ENCODE measurements around the gene XPO4.
"Not testable (repeated sequence)": the region's sequence is repeated elsewhere in the genome, so short reads cannot be mapped to it uniquely, and the experiment has no call there.

The XPO4 gene

DNA sequence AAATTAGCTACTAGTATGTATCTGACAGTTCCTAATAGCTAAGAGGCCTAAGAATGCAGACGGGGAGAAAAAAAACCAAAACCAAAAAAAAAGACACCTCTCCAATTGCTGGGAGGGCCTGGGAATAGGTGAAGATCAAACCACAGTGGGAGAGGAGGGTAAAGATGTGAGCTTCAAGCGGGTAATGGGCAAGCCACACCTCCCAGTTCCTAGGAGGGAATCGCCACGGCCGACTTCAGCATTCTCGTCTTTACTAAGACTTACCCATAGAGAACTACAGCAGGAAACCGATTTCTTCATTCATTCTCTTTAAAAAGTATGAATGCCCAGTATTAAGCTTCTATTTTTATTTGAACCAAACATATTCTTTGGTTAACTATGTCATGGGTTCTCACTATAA lies 123.1 kb downstream of the XPO4 start:
- DNase-seq, result no peak

GRCh38 chr13:20778311-20778710 lies 124.2 kb downstream of the XPO4 start:
- no peak for DNase-seq

GRCh38 chr13:20776751-20777150 lies 125.8 kb downstream of the XPO4 start:
- DNase-seq, result no peak

DNA sequence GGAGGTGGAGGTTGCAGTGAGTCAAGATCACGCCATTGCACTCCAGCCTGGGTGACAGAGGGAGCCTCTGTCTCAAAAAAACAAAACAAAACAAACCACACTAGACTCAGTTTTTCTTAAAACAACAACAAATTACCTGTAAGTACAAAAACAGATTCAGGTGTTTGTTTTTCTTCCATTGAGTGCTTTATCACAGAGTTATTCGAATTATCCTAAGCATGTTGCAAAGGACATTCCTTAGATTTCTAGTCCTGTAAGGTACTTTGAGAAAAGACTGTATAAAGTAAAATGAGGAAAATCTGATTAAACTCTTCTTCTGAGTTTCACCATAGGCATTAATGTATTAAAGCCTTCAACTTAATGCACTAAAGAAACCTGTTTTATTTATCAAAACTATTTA lies 126.6 kb downstream of the XPO4 start:
- no peak for DNase-seq

- DNase-seq, result no peak
Observed at GRCh38 chr13:20774746-20775145, 127.8 kb downstream of the XPO4 start.

DNA sequence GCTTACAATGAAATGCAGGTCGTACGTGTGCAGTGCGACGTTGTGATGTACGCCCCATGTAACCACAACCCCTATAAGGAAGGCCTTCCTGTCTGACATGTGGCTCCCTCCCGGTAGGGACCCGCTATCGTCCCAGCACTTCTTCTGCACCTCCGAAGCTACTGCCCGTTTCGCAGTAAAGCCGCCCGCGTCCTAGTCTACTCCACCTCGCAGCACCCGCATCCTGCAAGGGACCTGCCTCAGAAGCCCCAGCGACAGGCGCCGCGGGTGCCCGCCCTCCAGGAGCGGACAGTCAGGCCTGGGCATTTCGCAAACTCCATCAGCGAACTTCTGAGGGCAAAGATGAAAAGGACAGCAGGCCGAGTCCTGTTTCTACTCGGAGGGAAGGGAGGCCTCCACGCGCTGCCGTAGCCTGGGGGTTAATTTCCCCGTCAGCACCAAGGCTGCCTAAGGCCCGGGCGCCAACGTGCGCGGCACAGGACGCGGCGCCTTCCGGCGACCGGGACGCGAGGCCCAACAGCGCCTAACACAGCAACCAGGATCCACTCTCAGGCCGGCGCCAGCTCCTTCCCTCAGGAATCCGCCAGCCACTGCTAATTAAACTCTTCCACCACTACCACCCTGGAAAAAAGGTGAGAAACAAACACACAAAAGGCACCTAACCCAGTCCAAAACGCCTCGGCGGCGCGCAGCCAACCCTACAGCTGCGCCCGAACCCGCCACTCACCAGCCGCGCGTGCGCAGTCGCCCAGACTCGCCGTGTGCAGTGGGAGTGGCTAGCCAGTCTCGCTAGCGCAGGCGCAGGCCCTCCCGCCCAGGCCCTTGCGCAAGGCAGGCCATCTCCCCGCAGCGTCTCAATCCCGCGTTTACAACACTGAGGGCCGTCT lies 129.1 kb downstream of the XPO4 start, which contains the start of gene EEF1AKMT1:
Gene EEF1AKMT1, minus strand, starts transcription at position 768 of the 887 bp plus-strand sequence. CDS start 16,363 bp downstream, outside the sequence.
- DNase-seq, result peak; percentile 97

GRCh38 chr13:20772401-20773131 lies 130.0 kb downstream of the XPO4 start:
- DNase-seq, result no peak

- no peak for DNase-seq
Observed at GRCh38 chr13:20769834-20770233, 132.7 kb downstream of the XPO4 start.

- no peak for DNase-seq
Observed at GRCh38 chr13:20769091-20769490, 133.5 kb downstream of the XPO4 start.

DNA sequence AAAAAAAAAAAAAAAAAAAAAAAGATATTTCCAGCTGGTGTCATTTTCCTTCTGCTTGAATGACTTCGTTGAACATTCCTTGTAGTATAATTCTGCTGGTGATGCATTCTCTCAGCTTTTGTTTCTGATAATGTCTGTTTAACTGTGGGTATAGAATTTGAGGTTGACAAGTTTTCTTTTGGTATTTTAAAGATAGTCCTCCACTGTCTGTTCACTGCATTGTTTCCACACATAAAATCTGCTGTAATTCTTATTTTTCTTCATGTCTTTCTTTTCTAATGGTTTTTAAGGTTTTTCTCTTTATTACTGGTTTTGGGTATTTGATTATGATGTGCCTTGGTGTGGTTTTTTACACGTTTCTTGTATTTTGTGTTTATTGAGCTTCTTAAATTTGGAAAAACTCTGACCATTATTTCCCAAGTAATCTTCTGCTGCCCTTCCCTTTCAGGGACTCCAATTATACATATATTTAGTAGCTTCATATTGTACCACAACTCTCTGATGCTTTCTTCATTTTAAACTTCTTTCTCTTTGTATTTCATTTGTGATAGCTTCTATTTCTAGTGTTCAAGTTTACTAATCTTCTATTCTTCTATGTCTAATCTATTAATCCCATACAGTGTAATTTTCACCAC lies 135.1 kb downstream of the XPO4 start:
- no peak for DNase-seq

DNA sequence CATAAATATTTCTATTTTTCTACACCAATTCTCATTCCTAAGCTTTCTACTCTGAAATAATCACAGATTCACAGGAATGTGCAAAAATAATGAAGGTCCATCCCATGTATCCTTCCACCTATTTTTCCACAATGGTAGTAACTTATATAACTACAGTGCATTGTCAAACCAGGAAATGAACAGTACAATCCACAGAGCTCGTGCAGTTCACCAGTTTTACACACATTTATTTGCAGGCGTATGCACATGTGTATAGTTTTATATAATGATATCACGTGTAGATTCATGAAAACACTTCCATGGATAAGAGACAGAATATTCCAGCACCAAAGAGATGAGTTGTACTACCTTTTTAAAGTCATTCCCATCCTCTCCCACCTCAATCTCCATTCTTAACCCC lies 141.7 kb downstream of the XPO4 start:
- DNase-seq, result no peak

GRCh38 chr13:20754009-20754408 lies 148.5 kb downstream of the XPO4 start:
- DNase-seq, result no peak

DNA sequence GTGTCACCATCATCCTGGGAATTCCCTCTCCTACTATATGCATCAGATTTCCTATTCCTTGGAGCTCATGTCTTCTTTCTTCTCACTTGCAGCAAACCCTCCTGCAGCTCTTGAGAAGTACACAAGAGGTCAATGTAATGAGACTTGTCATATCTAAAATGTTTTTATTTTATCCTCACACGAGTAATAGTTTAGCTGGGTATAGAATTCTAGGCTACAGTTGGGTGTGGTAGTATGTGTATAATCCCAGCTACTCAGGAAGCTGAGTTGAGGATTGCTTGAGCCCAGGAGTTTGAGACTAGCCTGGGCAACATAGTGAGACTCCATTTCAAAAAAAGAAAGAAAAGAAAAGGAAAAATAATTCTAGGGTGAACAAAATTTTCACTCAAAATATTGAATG lies 153.2 kb downstream of the XPO4 start:
- DNase-seq, result no peak

DNA sequence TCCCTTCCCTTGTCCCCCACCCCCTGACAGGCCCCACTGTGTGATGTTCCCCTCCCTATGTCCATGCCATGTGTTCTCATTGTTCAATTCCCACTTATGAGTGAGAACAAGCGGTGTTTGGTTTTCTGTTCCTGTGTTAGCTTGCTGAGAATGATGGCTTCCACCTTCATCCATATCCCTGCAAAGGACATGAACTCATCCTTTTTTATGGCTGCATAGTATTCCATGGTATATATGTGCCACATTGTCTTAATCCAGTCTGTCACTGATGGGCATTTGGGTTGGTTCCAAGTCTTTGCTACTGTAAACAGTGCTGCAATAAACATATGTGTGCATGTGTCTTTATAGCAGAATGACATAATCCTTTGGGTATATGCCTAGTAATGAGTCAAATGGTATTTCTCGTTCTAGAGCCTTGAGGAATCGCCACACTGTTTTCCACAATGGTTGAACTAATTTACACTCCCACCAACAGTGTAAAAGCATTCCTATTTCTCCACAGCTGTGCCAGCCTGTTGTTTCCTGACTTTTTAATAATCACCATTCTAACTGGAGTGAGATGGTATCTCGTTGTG lies 158.6 kb downstream of the XPO4 start:
- not testable (repeated sequence) for DNase-seq

DNA sequence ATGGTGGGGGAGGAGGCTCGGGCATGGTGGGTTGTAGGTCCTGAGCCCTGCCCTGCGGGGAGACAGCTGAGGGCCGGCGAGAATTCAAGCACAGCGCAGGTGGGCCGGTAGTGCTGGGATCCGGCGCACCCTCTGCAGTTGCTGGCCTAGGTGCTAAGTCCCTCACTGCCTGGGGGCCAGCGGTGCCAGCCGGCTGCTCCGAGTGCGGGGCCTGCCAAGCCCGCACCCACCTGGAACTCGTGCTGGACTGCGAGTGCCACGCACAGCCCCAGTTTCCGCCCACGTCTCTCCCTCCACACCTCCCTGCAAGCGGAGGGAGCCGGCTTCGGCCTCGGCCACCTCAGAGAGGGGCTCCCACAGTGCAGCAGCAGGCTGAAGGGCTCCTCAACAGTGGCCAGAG lies 162.5 kb downstream of the XPO4 start:
- no peak for DNase-seq

DNA sequence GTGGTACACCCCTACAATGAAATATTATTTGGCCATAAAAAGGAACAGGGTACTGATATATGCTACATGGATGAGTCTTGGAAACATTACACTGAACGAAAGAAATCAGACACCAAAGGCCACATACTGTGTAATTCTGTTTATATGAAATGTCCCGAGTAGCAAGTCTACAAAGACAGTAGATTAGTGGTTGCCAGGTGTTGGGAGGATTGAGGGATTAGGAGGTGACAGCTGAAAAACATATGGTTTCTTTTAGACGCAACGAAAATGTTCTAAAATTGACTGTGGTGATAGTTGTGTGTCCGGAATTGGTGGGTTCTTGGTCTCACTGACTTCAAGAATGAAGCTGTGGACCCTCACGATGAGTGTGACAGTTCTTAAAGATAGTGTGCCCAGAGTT lies 163.9 kb downstream of the XPO4 start:
- DNase-seq, result no peak

DNA sequence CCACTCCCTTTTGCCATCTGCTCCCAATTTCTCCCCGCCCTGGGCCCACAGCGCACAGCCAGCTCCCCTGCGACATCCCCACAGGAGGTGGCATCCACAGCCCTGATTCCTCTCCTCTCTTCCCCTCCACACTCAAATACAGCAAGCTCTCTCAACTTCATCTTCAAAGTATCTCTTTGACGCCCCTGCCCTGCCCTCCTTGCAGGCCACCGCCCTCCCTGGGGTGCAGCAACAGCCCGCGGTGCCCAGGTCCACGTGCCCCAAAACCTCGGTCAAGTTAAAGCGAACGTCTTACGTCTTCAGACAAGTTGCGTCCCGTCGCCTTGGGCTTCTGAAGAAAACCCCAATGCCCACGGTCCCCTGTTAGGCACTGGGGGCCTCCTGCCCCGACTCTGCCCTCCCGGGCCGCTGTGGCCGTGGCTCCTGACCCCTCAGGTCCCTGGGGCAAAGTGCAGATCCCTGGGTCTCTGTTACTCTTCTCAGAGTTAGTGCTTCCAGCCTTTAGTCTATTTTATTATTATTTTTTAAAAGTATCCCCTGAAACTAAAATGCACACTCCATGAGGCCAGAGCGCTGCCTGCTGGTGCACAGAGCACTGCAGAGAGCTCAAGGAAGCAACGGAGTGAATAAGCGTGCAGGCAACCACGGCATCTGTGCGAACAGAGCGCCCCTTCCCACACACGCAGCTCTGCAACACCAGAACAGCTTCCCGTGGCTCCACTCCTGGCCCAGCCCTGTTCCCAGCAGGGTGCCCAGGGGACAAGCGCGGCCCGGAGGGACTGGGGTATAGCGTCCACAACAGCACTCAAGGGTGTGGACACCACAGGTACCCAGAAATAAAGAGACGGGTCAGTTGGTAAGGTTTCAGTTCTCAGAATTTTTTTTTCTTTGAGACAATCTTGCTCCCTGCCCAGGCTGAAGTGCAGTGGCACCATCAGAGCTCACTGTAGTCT lies 172.6 kb downstream of the XPO4 start:
- DNase-seq, result no peak

DNA sequence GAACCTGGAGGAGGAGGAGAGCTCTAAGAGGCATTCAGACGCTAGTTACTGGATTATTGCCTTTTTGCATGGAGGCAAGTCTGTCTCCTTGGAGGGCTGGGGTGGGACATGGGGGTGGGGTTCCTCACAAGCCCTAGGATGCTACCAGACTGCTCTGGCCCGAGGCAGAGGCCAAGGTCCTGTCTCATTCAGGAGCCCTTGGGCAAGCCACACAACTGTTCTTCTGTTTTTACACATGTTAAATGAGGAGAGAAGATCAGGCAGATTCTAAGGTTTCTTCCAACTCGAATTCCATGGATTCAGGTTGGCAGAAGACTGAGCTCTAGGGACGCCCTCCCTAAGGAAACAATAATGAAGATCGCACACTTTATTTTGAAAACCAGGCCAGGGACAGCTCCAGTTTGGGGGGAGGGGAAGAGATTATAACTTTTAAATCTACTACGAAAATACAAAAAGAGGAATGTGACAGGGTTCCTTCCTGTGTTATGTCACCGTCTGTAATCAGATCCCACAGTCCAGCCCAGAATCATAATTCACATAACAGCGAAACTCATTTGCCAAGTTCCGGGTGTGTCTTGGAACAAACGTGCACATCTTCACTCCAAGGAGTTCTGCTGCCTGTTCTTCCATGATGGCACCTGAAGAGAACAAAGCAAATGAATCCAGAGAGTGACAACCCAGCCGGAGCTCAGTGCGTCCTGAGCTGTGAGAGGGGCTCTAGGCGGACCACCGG lies 173.8 kb downstream of the XPO4 start:
- DNase-seq, result no peak

GRCh38 chr13:20727856-20728255 lies 174.7 kb downstream of the XPO4 start:
- no peak for DNase-seq
